Hepatocyte (in vitro differentiated cells): ENCODE results near the gene MYOZ2. TPM values are rescaled to one million over a fixed set of nuclear protein-coding genes. Genes with fewer than 3 reads are reported as not detected.
A peak's percentile ranks its signal among the peaks of the same experiment; 100 is the strongest.

Experiments
- DNase-seq: peaks from one replicate; pipeline ENCODE4 v3.0.0-alpha.2; 2016; ENCODE audit warnings: low spot score
- H2AFZ ChIP-seq: fragments of 200-600 bp; sonication (generic); 2 replicates; pipeline ENCODE4 v1.6.0; 2016; ENCODE audit warnings: antibody characterized with exemption, mild to moderate bottlenecking
- H3K27ac ChIP-seq: fragments of 200-600 bp; sonication (generic); 2 replicates; pipeline ENCODE4 v1.5.1; 2016; ENCODE audit warnings: mild to moderate bottlenecking
- H3K27me3 ChIP-seq: fragments of 200-600 bp; sonication (generic); 2 replicates; pipeline ENCODE4 v1.6.1; 2016
- H3K36me3 ChIP-seq: fragments of 200-600 bp; sonication (generic); replicated peaks from 2 replicates; pipeline ENCODE4 v1.5.1; 2016; ENCODE audit warnings: low read depth; ENCODE audit not compliant: insufficient read depth
- H3K4me1 ChIP-seq: fragments of 200-600 bp; sonication (generic); 2 replicates; pipeline ENCODE4 v1.5.1; 2016; ENCODE audit warnings: mild to moderate bottlenecking, moderate library complexity; ENCODE audit not compliant: insufficient read depth
- H3K4me2 ChIP-seq: fragments of 200-600 bp; sonication (generic); 2 replicates; pipeline ENCODE4 v1.6.0; 2016
- H3K4me3 ChIP-seq: fragments of 200-600 bp; sonication (generic); 2 replicates; pipeline ENCODE4 v1.5.1; 2016; ENCODE audit warnings: mild to moderate bottlenecking
- H3K79me2 ChIP-seq: fragments of 200-600 bp; sonication (generic); 2 replicates; pipeline ENCODE4 v1.6.0; 2017; ENCODE audit warnings: mild to moderate bottlenecking
- H3K9me2 ChIP-seq: fragments of 200-600 bp; sonication (generic); replicated peaks from 2 replicates; pipeline ENCODE4 v1.6.0; 2017; ENCODE audit warnings: mild to moderate bottlenecking; ENCODE audit not compliant: insufficient read depth
- H3K9me3 ChIP-seq: fragments of 200-600 bp; sonication (generic); 2 replicates; pipeline ENCODE4 v1.5.1; 2016; ENCODE audit warnings: low read depth, mild to moderate bottlenecking
- H4K20me1 ChIP-seq: fragments of 200-600 bp; sonication (generic); 2 replicates; pipeline ENCODE4 v1.6.0; 2016; ENCODE audit warnings: mild to moderate bottlenecking; ENCODE audit not compliant: insufficient read depth, poor library complexity, severe bottlenecking
- EZH2 ChIP-seq: fragments of 200-600 bp; sonication (generic); IDR thresholded peaks from 2 replicates; pipeline ENCODE4 v1.6.1; 2016; ENCODE audit warnings: antibody characterized with exemption, mild to moderate bottlenecking, borderline replicate concordance
- EZH2phosphoT487 ChIP-seq: fragments of 200-600 bp; sonication (generic); IDR thresholded peaks from one replicate; pipeline ENCODE4 v1.6.1; 2018; ENCODE audit warnings: antibody characterized with exemption, mild to moderate bottlenecking, low read depth, moderate library complexity; ENCODE audit not compliant: unreplicated experiment, severe bottlenecking
- WGBS: methylation state at CpG from one replicate; pipeline ENCODE4 v1.1.6; 2016; ENCODE audit warnings: low lambda C conversion rate; ENCODE audit errors: missing lambda C conversion rate; 5-methylcytosine and 5-hydroxymethylcytosine counted together
- polyA plus RNA-seq: library from polyadenylated mRNA; unstranded; fragments of >200 nt; fragmentation: Nextera tagmentation; extraction: Ambion mirVana; gene quantifications from 2 replicates; pipeline ENCODE4 v1.2.1, GENCODE V29; 2016
- total RNA-seq: library from RNA; depleted of rRNA; stranded (reverse); fragments of >200 nt; gene quantifications from 2 replicates; pipeline ENCODE4 v1.2.3, GENCODE V29; 2014
- TF ChIP-seq, protein P1 (sequence below): fragments of 200-600 bp; sonication (generic); IDR thresholded peaks from 2 replicates; pipeline ENCODE4 v1.5.1; 2016; ENCODE audit warnings: antibody characterized with exemption, mild to moderate bottlenecking; ENCODE audit not compliant: poor library complexity

MYOZ2 gene
- total and polyA plus RNA-seq, 2 experiments from 2014 or later, result 0.10 TPM; not detected in 1

DNA sequence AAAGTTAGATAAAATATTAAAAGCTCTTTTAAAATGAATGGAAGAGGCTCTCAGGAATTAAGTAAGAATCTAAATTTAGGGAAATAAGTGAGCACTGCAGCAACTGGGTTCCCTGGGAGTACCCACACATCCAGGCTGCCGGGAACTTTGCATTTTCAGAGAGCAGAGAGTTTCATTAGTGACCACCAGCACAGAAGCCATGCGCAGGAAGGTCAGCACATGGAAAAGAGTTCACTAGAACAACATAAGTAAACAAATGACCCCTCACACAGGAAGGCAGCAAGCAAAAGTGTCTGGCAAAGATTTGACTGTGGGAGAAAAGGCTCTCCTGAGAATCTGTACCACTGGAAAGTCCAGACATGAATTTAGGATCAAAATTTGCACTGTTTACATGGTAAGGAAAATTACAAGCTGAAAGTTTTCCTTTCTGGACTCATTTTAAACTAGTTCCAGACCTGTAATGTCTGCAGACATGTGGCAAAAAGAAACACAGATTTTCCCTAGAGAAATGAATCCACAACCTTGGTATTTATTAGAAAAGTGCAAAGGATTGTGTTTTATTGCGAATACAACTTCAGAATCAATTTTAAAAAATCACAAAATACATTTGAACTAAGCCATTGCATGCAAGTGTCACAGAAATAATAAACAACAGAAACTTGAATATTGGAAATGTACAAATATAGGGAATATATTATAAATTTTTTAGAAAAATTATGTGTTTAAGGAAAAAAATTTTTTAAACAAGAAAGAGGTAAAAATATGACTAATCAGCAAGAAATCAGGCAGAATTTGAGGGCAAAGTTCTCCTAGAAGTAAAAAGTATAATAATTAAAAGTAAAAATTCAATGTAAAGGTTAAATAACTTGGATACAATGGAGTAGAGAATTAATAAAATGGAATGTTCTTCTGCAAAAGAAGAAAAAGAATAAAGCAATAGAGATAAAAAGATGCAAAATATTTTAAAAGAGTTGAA lies 18.4 kb upstream of the MYOZ2 start:
- Histone ChIP-seq H3K4me1 (peaks cover 3% of the 10 kb centered on the region), H2AFZ (no peak overlapping the region), H3K4me3 (no peak overlapping the region), H3K27me3 (no peaks in the 10 kb centered on the region), H3K36me3 (no peaks in the 10 kb centered on the region), H4K20me1 (no peaks in the 10 kb centered on the region), H3K79me2 (no peaks in the 10 kb centered on the region), H3K9me2 (no peaks in the 10 kb centered on the region), H3K27ac (peak overlapping the region; percentile 32), H3K9me3 (no peaks in the 10 kb centered on the region), H3K4me2 (peak overlapping the region; percentile 36)
- DNase-seq, result no peak
- TF ChIP-seq EZH2phosphoT487, result no peak
- TF ChIP-seq EZH2, result no peak
- TF ChIP-seq, protein P1, sequence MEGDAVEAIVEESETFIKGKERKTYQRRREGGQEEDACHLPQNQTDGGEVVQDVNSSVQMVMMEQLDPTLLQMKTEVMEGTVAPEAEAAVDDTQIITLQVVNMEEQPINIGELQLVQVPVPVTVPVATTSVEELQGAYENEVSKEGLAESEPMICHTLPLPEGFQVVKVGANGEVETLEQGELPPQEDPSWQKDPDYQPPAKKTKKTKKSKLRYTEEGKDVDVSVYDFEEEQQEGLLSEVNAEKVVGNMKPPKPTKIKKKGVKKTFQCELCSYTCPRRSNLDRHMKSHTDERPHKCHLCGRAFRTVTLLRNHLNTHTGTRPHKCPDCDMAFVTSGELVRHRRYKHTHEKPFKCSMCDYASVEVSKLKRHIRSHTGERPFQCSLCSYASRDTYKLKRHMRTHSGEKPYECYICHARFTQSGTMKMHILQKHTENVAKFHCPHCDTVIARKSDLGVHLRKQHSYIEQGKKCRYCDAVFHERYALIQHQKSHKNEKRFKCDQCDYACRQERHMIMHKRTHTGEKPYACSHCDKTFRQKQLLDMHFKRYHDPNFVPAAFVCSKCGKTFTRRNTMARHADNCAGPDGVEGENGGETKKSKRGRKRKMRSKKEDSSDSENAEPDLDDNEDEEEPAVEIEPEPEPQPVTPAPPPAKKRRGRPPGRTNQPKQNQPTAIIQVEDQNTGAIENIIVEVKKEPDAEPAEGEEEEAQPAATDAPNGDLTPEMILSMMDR, result no peak
- 52% methylated on average over 3 of the region's 3 CpGs for WGBS

DNA sequence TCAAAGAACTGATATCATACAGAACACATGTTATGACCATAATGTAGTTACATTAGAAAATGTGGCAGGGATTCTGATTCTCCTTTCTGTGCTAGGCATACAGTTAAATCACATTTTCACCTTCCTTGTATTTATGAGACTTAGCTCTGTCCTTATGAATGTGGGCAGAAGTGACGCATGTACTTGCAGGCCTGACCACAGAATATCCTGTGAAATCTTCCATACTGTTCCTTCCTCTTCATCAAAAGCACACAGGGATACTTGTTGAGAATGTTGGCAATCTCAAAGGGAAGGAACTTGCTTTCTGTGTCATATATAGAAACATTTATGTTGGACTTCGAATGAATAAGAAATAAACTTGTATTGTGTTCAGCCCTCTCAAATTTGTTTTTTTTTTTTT lies 17.2 kb upstream of the MYOZ2 start:
- Histone ChIP-seq H3K9me2 (no peaks in the 10 kb centered on the region), H2AFZ (no peak overlapping the region), H3K4me3 (no peak overlapping the region), H3K27me3 (no peaks in the 10 kb centered on the region), H3K27ac (no peak overlapping the region), H3K9me3 (no peaks in the 10 kb centered on the region), H3K79me2 (no peaks in the 10 kb centered on the region), H3K36me3 (no peaks in the 10 kb centered on the region), H4K20me1 (no peaks in the 10 kb centered on the region), H3K4me2 (no peak overlapping the region), H3K4me1 (peaks cover 3% of the 10 kb centered on the region)
- WGBS, result 93% methylated on average over 2 of the region's 2 CpGs
- TF ChIP-seq EZH2, result no peak
- TF ChIP-seq, protein P1, result no peak
- TF ChIP-seq EZH2phosphoT487, result no peak
- DNase-seq, result no peak

DNA sequence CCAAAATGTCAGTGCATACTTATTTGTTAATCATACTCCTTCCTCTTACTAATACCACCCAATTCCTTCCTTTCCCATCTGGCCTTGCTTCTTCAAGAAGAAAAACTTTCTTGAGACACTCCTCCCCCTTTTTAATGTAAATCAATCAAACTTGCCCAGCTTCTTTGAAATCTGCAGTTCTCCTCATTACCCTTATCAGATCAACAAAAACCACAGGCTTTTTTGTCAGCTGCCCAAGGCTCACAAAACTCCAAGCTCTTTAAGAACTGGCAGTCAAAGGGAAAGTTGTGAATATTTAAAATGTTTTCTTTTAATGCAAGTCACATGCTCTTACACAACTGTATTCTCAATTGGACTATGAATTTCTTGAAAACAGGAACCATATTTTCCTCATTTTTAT lies 11.3 kb upstream of the MYOZ2 start:
- Histone ChIP-seq H2AFZ (no peak overlapping the region), H3K27ac (no peak overlapping the region), H3K9me2 (no peaks in the 10 kb centered on the region)

More for the DNA sequence above, 11.3 kb upstream of the MYOZ2 start:
- Histone ChIP-seq H3K27me3 (no peaks in the 10 kb centered on the region), H3K9me3 (no peaks in the 10 kb centered on the region), H3K36me3 (no peaks in the 10 kb centered on the region), H4K20me1 (no peaks in the 10 kb centered on the region), H3K79me2 (no peaks in the 10 kb centered on the region), H3K4me3 (no peak overlapping the region), H3K4me1 (peaks cover 3% of the 10 kb centered on the region), H3K4me2 (no peak overlapping the region)
- DNase-seq, result no peak
- TF ChIP-seq EZH2 (no peak), EZH2phosphoT487 (no peak)
- TF ChIP-seq, protein P1, result no peak
